BLaER1 (cell line): ENCODE results near the gene AEN.
A peak's percentile ranks its signal among the peaks of the same experiment; 100 is the strongest.
"Not testable (repeated sequence)": the region's sequence is repeated elsewhere in the genome, so short reads cannot be mapped to it uniquely, and the experiment has no call there.

ENCODE experiments used
- H3K27ac ChIP-seq: shearing (Covaris generic); formaldehyde crosslinking; 2 replicates; pipeline ENCODE4 v1.8.1; 2022
- H3K27me3 ChIP-seq: shearing (Covaris generic); formaldehyde crosslinking; 2 replicates; pipeline ENCODE4 v1.8.1; 2022
- H3K36me3 ChIP-seq: shearing (Covaris generic); formaldehyde crosslinking; 2 replicates; pipeline ENCODE4 v1.8.1; 2022
- H3K4me1 ChIP-seq: shearing (Covaris generic); formaldehyde crosslinking; 2 replicates; pipeline ENCODE4 v1.8.1; 2022
- H3K4me2 ChIP-seq: shearing (Covaris generic); formaldehyde crosslinking; 2 replicates; pipeline ENCODE4 v1.8.1; 2022
- H3K4me3 ChIP-seq: shearing (Covaris generic); formaldehyde crosslinking; 2 replicates; pipeline ENCODE4 v1.8.1; 2022
- H3K9ac ChIP-seq: shearing (Covaris generic); formaldehyde crosslinking; 2 replicates; pipeline ENCODE4 v1.8.1; 2022
- H3K9me3 ChIP-seq: shearing (Covaris generic); formaldehyde crosslinking; 2 replicates; pipeline ENCODE4 v1.8.1; 2022
- H4K20me1 ChIP-seq: shearing (Covaris generic); formaldehyde crosslinking; 2 replicates; pipeline ENCODE4 v1.8.1; 2022
- Cebpa-rat ChIP-seq: shearing (Covaris generic); IDR thresholded peaks from 2 replicates; pipeline ENCODE4 v1.8.1; 2022

AEN gene

DNA sequence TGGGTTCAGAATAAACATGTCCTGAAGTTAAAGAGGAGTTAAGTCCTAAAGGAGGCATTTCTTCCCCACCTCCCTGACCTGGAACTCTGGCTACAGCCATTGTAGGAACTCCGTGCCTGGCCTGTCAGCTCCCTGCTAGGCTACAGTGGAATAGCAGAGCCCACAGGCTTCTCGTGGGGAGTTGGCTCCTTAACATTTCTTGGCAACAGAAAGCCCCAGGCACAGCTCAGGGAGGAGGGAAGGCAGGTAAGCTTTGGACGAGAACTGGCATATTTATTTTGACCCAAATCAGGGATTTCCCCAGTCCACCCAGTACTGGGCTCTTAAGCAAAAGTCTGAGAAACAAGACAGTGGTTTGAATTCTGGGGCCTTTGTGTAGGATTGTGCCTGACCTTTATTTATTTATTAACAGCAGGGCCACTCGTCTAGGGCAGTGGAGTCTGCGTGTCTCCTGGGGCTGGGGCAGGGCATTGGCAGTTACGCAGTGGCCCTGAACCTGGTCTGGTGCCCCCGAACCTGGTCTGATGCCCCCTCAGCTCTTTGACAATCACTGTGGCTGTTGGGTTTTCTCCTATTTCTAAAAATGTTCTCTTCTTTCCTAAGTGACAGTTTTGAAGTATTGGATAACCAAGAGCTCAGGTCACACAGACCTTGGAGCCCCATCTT, 9.8 kb downstream of the AEN start:
- Histone ChIP-seq H3K4me3 (no peak overlapping the region), H4K20me1 (peaks cover 72% of the 10 kb centered on the region), H3K36me3 (peaks cover 88% of the 10 kb centered on the region), H3K27me3 (no peaks in the 10 kb centered on the region), H3K4me1 (peaks cover 47% of the 10 kb centered on the region), H3K9ac (no peak overlapping the region), H3K4me2 (no peak overlapping the region), H3K9me3 (no peaks in the 10 kb centered on the region), H3K27ac (0 out of 2 replicates have a peak overlapping the region, but pooled peaks have one; percentile 13)
- no peak for TF ChIP-seq Cebpa-rat

DNA sequence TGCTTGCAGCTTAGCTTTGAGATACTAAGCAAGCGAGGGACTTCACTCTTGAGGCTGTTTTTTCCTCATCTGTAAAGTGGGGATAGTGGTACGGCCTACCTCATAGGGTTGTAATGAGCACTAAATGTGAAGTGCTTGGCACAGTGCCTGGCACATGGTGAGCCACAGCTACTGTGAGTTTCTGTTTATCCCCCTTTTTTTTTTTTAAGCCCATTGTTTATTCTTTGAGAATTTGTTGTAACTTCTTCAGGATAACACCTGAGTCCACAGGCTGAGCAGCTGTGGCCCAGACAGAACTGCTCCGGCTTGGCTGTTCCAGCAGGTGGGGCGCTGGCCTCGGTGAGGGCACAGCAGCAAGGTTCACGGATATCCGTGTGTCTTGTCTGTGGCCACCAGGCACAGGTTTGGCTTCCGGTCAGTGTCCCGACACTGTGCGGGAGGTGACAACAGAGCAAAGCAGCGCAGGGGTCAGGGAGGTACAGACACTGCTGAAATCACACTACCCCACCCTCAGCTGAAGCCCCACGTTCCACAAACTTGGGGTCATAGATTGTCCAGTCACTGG, 10.4 kb downstream of the AEN start:
- Histone ChIP-seq H3K9ac (no peak overlapping the region), H3K4me3 (no peak overlapping the region), H3K36me3 (peaks cover 86% of the 10 kb centered on the region), H4K20me1 (peaks cover 66% of the 10 kb centered on the region), H3K4me1 (peaks cover 48% of the 10 kb centered on the region), H3K9me3 (no peaks in the 10 kb centered on the region), H3K27ac (no peak overlapping the region), H3K4me2 (no peak overlapping the region), H3K27me3 (no peaks in the 10 kb centered on the region)
- TF ChIP-seq Cebpa-rat = no peak

- Histone ChIP-seq H4K20me1 (peaks cover 54% of the 10 kb centered on the region), H3K4me1 (peaks cover 51% of the 10 kb centered on the region), H3K36me3 (peaks cover 74% of the 10 kb centered on the region)
- not testable (repeated sequence) for H3K27ac ChIP-seq, H3K9ac ChIP-seq, H3K9me3 ChIP-seq, H3K4me2 ChIP-seq, H3K27me3 ChIP-seq, H3K4me3 ChIP-seq
Observed at GRCh38 chr15:88632797-88633196, 11.7 kb downstream of the AEN start.

DNA sequence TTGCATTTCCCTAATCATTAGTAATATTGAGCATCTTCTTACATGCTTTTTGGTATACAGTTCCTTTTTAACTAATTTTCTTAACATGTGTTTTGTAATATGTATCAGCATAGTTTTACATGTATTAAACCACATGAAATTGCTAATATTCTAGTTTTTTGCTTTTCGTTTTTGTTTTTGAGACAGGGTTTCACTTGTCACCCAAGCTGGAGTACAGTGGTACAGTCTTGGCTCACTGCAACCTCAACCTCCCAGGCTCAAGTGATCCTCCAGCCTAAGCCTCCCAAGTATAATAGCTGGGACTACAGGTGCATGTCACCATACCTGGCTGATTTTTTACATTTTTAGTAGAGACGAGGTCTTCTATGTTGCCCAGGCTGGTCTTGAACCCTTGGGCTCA, 13.3 kb downstream of the AEN start:
- TF ChIP-seq Cebpa-rat = no peak
- no peaks in the 10 kb centered on the region for H3K27me3 ChIP-seq
- H3K27ac ChIP-seq = peak overlapping the region; percentile 86; the same call in 1 of the 2 replicates
- no peak overlapping the region for H3K4me3 ChIP-seq
- H3K4me2 ChIP-seq = peak overlapping the region; percentile 61
- peaks cover 57% of the 10 kb centered on the region for H3K36me3 ChIP-seq
- H3K9ac ChIP-seq = no peak overlapping the region
- peaks cover 37% of the 10 kb centered on the region for H4K20me1 ChIP-seq
- H3K9me3 ChIP-seq = no peaks in the 10 kb centered on the region
- H3K4me1 ChIP-seq = peaks cover 67% of the 10 kb centered on the region

DNA sequence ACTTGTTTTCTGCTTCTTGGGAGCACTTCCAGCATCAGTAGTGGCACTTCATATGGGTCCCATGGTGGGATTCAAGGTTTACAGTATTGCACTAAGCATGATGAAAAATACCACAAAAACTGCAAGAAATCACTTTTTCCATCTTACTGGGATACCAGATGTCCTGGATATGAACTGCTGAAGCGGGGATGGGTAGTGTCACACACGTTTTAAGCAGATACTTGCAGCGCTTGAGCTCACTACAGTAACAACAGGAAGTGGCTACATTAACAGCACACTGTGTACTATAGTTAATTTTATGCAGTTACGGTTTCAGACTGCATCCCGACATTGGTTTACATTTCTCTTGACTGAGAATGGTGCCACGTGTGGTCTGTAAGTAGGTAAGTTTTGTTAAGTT, 14.2 kb downstream of the AEN start:
- peak overlapping the region; percentile 61 for H3K4me2 ChIP-seq
- no peaks in the 10 kb centered on the region for H3K27me3 ChIP-seq
- H3K9me3 ChIP-seq = no peaks in the 10 kb centered on the region
- H3K4me3 ChIP-seq = no peak overlapping the region; the same call in 1 of the 2 replicates
- peaks cover 29% of the 10 kb centered on the region for H4K20me1 ChIP-seq
- H3K36me3 ChIP-seq = peaks cover 49% of the 10 kb centered on the region
- H3K4me1 ChIP-seq = peaks cover 67% of the 10 kb centered on the region
- H3K27ac ChIP-seq = peak overlapping the region; percentile 86
- no peak overlapping the region for H3K9ac ChIP-seq
- TF ChIP-seq Cebpa-rat = no peak

DNA sequence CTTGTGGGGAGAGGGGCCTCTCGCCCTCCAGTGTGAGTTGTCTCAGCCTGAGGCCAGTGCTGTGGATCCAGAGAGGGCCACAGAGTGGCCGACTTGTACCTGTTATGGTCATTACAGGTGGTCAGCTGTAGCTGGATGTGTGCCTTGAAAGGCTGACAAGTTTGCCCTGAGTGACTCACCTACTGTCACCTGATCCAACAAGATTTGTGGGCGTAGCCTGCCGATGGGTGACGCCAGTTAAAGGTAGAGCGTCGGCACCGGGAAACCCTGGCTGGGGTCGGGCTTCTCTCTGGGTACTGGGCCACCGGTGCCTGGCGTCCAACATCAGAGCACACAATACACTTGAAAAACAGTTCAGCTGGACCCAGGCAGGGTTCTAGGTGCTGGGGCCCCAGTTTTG, 14.9 kb downstream of the AEN start:
- peaks cover 74% of the 10 kb centered on the region for H3K4me1 ChIP-seq
- peaks cover 21% of the 10 kb centered on the region for H4K20me1 ChIP-seq
- no peak overlapping the region for H3K9ac ChIP-seq
- H3K27ac ChIP-seq = peak overlapping the region; percentile 86
- no peak overlapping the region; the same call in 1 of the 2 replicates for H3K4me3 ChIP-seq
- no peaks in the 10 kb centered on the region for H3K27me3 ChIP-seq
- peaks cover 41% of the 10 kb centered on the region for H3K36me3 ChIP-seq
- no peaks in the 10 kb centered on the region for H3K9me3 ChIP-seq
- peak overlapping the region; percentile 61 for H3K4me2 ChIP-seq
- TF ChIP-seq Cebpa-rat = no peak

GRCh38 chr15:88636654-88637053, 15.5 kb downstream of the AEN start:
- no peak for TF ChIP-seq Cebpa-rat
- no peak overlapping the region for H3K9ac ChIP-seq
- H3K27ac ChIP-seq = peak overlapping the region; percentile 86; the same call in 1 of the 2 replicates
- H3K4me3 ChIP-seq = no peak overlapping the region
- H3K9me3 ChIP-seq = no peaks in the 10 kb centered on the region
- H3K4me1 ChIP-seq = peaks cover 80% of the 10 kb centered on the region
- peaks cover 15% of the 10 kb centered on the region for H4K20me1 ChIP-seq
- peaks cover 35% of the 10 kb centered on the region for H3K36me3 ChIP-seq
- no peaks in the 10 kb centered on the region for H3K27me3 ChIP-seq
- peak overlapping the region; percentile 61 for H3K4me2 ChIP-seq

DNA sequence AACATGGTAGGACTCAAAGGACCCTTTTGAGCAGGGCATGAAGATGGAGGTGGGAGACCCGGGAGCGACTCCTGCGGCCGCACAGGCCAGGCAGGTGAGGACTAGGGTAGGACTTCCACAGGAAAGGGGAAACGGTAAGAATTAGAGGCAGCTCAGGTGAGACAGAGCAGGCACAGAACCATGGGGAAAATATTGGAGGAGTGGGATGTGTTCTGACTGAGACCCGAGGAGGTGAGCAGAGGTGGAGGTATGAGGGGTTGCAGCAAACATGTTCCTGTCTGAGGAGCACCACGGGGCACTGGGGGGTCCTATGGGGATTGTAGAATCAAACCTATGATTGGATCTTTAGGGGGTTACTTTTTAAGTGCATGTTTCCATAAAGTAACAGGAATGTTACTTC, 16.3 kb downstream of the AEN start:
- Histone ChIP-seq H3K9ac (no peak overlapping the region), H3K4me1 (peaks cover 86% of the 10 kb centered on the region), H3K9me3 (no peaks in the 10 kb centered on the region), H4K20me1 (peaks cover 9% of the 10 kb centered on the region; the same call in 1 of the 2 replicates), H3K27me3 (no peaks in the 10 kb centered on the region), H3K4me2 (peak overlapping the region; percentile 87), H3K27ac (peak overlapping the region; percentile 86; the same call in 1 of the 2 replicates), H3K4me3 (no peak overlapping the region), H3K36me3 (peaks cover 28% of the 10 kb centered on the region)
- TF ChIP-seq Cebpa-rat = no peak

GRCh38 chr15:88637841-88638625, 16.9 kb downstream of the AEN start:
- TF ChIP-seq Cebpa-rat = no peak

More at GRCh38 chr15:88637841-88638625, 16.9 kb downstream of the AEN start:
- Histone ChIP-seq H3K4me1 (peaks cover 85% of the 10 kb centered on the region), H3K4me3 (peak overlapping the region; percentile 62), H4K20me1 (0 out of 2 replicates have a peak, but pooled peaks cover 7% of the 10 kb centered on the region), H3K4me2 (peak overlapping the region; percentile 87), H3K9ac (peak overlapping the region; percentile 75), H3K27ac (peak overlapping the region; percentile 86), H3K27me3 (no peaks in the 10 kb centered on the region), H3K9me3 (no peaks in the 10 kb centered on the region), H3K36me3 (peaks cover 22% of the 10 kb centered on the region)
